Panc1 (cell line): ENCODE results near the gene AGPAT4.
"Not testable (repeated sequence)": the region's sequence is repeated elsewhere in the genome, so short reads cannot be mapped to it uniquely, and the experiment has no call there.

Experiments
- CTCF ChIP-seq: fragments of 450-650 bp; IDR thresholded peaks from 2 replicates; pipeline ENCODE4 v1.5.1; 2017; ENCODE audit warnings: mild to moderate bottlenecking
- POLR2AphosphoS5 ChIP-seq: IDR thresholded peaks from 2 replicates; pipeline ENCODE4 v1.6.1; 2012; ENCODE audit warnings: mild to moderate bottlenecking, low read depth, low read length, moderate library complexity
- SIN3A ChIP-seq: IDR thresholded peaks from 2 replicates; pipeline ENCODE4 v1.6.1; 2012; ENCODE audit warnings: low read depth, mild to moderate bottlenecking, low read length, moderate library complexity, borderline replicate concordance; ENCODE audit not compliant: insufficient read depth
- TCF7L2 ChIP-seq: IDR thresholded peaks from 2 replicates; pipeline ENCODE4 v1.6.1; 2011; ENCODE audit warnings: mild to moderate bottlenecking, low read depth, low read length, inconsistent platforms
- TF ChIP-seq, protein P1 (sequence below), 2 experiments: IDR thresholded peaks; 2 replicates each; pipeline ENCODE4 v1.6.1; 2011 to 2012; ENCODE audit warnings: low read depth in 2 of 2, control low read depth in 1 of 2, low read length in 1 of 2, mild to moderate bottlenecking in 1 of 2, moderate library complexity in 1 of 2; ENCODE audit not compliant: insufficient read depth in 1 of 2

DNA sequence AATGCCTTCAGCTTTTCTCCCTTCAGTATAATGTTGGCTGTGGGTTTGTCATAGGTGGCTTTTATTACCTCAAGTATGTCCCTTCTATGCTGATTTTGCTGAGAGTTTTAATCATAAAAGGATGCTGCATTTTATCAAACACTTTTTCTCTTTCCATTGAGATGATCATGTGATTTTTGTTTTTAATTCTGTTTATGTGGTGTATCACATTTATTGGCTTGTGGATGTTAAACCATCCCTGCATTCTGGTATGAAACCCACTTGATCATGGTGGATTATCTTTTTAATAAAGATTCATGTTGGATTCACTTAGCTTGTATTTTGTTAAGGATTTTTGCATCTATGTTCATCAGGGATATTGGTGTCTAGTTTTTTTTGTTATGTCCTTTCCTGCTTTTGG, 150.5 kb downstream of the AGPAT4 start:
- TF ChIP-seq, protein P1, sequence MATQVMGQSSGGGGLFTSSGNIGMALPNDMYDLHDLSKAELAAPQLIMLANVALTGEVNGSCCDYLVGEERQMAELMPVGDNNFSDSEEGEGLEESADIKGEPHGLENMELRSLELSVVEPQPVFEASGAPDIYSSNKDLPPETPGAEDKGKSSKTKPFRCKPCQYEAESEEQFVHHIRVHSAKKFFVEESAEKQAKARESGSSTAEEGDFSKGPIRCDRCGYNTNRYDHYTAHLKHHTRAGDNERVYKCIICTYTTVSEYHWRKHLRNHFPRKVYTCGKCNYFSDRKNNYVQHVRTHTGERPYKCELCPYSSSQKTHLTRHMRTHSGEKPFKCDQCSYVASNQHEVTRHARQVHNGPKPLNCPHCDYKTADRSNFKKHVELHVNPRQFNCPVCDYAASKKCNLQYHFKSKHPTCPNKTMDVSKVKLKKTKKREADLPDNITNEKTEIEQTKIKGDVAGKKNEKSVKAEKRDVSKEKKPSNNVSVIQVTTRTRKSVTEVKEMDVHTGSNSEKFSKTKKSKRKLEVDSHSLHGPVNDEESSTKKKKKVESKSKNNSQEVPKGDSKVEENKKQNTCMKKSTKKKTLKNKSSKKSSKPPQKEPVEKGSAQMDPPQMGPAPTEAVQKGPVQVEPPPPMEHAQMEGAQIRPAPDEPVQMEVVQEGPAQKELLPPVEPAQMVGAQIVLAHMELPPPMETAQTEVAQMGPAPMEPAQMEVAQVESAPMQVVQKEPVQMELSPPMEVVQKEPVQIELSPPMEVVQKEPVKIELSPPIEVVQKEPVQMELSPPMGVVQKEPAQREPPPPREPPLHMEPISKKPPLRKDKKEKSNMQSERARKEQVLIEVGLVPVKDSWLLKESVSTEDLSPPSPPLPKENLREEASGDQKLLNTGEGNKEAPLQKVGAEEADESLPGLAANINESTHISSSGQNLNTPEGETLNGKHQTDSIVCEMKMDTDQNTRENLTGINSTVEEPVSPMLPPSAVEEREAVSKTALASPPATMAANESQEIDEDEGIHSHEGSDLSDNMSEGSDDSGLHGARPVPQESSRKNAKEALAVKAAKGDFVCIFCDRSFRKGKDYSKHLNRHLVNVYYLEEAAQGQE (IDR thresholded peaks at IDR 0.05; ENCODE audit: insufficient read depth in 1 of 2, low read depth in 2 of 2, low read length in 1 of 2): not testable (repeated sequence)
- TF ChIP-seq POLR2AphosphoS5, SIN3A, CTCF, TCF7L2: not testable (repeated sequence)
